Mesenteric fat pad (tissue), 1 donor: ENCODE data around the gene EPHX1. TPM values are rescaled to one million over a fixed set of nuclear protein-coding genes. Genes with fewer than 3 reads are reported as not detected.

ENCODE experiments used
- DNase-seq: peaks from one replicate; pipeline ENCODE4 v3.0.0-alpha.2; 2020; ENCODE audit warnings: low spot score
- total RNA-seq: library from RNA; stranded (reverse); fragmentation: NEBNext Ultra II Directional; extraction: Animal tissue kit (Norgen Biotek cat#: 25700); gene quantifications from one replicate; pipeline ENCODE4 v1.2.1, GENCODE V29; 2021
- donor health status: DM: yes; HTN: yes; CAD: no.

Gene EPHX1
- total RNA-seq, 1 donor from 2014 or later: 288 TPM

GRCh38 chr1:225860876-225861441, 51.0 kb downstream of the EPHX1 start:
- no peak for DNase-seq

- DNase-seq: no peak
These were observed 52.1 kb downstream of the EPHX1 start for GRCh38 chr1:225861834-225862580.

GRCh38 chr1:225862581-225862950, 52.6 kb downstream of the EPHX1 start:
- DNase-seq: no peak

GRCh38 chr1:225863167-225863566, 53.2 kb downstream of the EPHX1 start:
- no peak for DNase-seq

GRCh38 chr1:225865514-225865913, 55.6 kb downstream of the EPHX1 start:
- no peak for DNase-seq

GRCh38 chr1:225866061-225866837, 56.3 kb downstream of the EPHX1 start:
- no peak for DNase-seq

GRCh38 chr1:225866981-225867380, 57.1 kb downstream of the EPHX1 start:
- no peak for DNase-seq

GRCh38 chr1:225868631-225869330, 58.9 kb downstream of the EPHX1 start:
- DNase-seq: no peak

GRCh38 chr1:225870911-225871310, 61.0 kb downstream of the EPHX1 start:
- DNase-seq: no peak

- DNase-seq: no peak
These were observed 61.6 kb downstream of the EPHX1 start for GRCh38 chr1:225871359-225872074.

GRCh38 chr1:225872075-225872430, 62.1 kb downstream of the EPHX1 start:
- no peak for DNase-seq

- DNase-seq: no peak
These were observed 63.4 kb downstream of the EPHX1 start for GRCh38 chr1:225873281-225873850.

GRCh38 chr1:225874431-225874830, 64.5 kb downstream of the EPHX1 start:
- DNase-seq: no peak

- no peak for DNase-seq
These were observed 65.3 kb downstream of the EPHX1 start for GRCh38 chr1:225875044-225875815.

GRCh38 chr1:225876900-225877510, 67.1 kb downstream of the EPHX1 start:
- DNase-seq: no peak

GRCh38 chr1:225877580-225877979, 67.7 kb downstream of the EPHX1 start:
- DNase-seq: no peak

GRCh38 chr1:225878282-225878681, 68.4 kb downstream of the EPHX1 start:
- no peak for DNase-seq

- no peak for DNase-seq
These were observed 69.7 kb downstream of the EPHX1 start for GRCh38 chr1:225879521-225880221.

- no peak for DNase-seq
These were observed 70.3 kb downstream of the EPHX1 start for GRCh38 chr1:225880222-225880588.
